Caco-2 (cell line): Measurements from ENCODE around the gene EFCAB9. TPM values are rescaled to one million over a fixed set of nuclear protein-coding genes. Genes with fewer than 3 reads are reported as not detected.

Experiments
- BruUV-seq: library from RNA; stranded (reverse); fragments of 400-500 nt; replicated peaks from 2 replicates; lab custom pipeline; 2021; lab: Mats Ljungman, UMichigan
- CTCF ChIA-PET: fragments of 300-600 bp; sonication (Branson Sonifier 250); formaldehyde crosslinking; loops from one replicate; lab custom pipeline; 2022; ENCODE audit warnings: antibody characterized with exemption; lab: Charles Lee
- POLR2A ChIA-PET: fragments of 300-600 bp; sonication (Branson Sonifier 250); formaldehyde crosslinking; loops from one replicate; lab custom pipeline; 2022; ENCODE audit warnings: antibody characterized with exemption; lab: Charles Lee
- DNase-seq, 2 experiments: peaks; one replicate each; pipeline versions ENCODE4 v3.0.0 to v3.0.0-alpha.2; 2020 to 2022
- H3K27me3 ChIP-seq: replicated peaks from 2 replicates; pipeline ENCODE4 v1.6.0; 2011; ENCODE audit warnings: low read length; ENCODE audit not compliant: control insufficient read depth, insufficient read depth
- H3K36me3 ChIP-seq: 2 replicates; pipeline ENCODE4 v1.5.1; 2011; ENCODE audit warnings: low read length; ENCODE audit not compliant: control insufficient read depth, insufficient read depth
- H3K4me1 ChIP-seq: fragments of 250-450 bp; sonication (Bioruptor Pico); 2 replicates; pipeline ENCODE4 v1.5.1; 2020; ENCODE audit warnings: mild to moderate bottlenecking
- H3K4me3 ChIP-seq: 2 replicates; pipeline ENCODE4 v1.5.1; 2011; ENCODE audit warnings: low read depth, mild to moderate bottlenecking, control low read depth, low read length
- H3K9me3 ChIP-seq: fragments of 250-450 bp; sonication (Bioruptor Pico); 2 replicates; pipeline ENCODE4 v1.5.1; 2020; ENCODE audit warnings: mild to moderate bottlenecking, moderate library complexity
- H3K27ac Mint-ChIP-seq: one replicate; pipeline ENCODE4 v1.8.0; 2022; ENCODE audit warnings: mixed read lengths; ENCODE audit not compliant: unreplicated experiment
- H3K27me3 Mint-ChIP-seq: one replicate; pipeline ENCODE4 v1.8.0; 2022; ENCODE audit warnings: mixed read lengths; ENCODE audit not compliant: insufficient read depth, unreplicated experiment
- H3K36me3 Mint-ChIP-seq: one replicate; pipeline ENCODE4 v1.8.0; 2022; ENCODE audit warnings: mild to moderate bottlenecking, mixed read lengths; ENCODE audit not compliant: insufficient read depth, unreplicated experiment
- H3K4me1 Mint-ChIP-seq: one replicate; pipeline ENCODE4 v1.8.0; 2022; ENCODE audit warnings: low read depth, mixed read lengths; ENCODE audit not compliant: unreplicated experiment
- H3K4me3 Mint-ChIP-seq: one replicate; pipeline ENCODE4 v1.8.0; 2022; ENCODE audit warnings: mild to moderate bottlenecking, moderate library complexity, mixed read lengths; ENCODE audit not compliant: unreplicated experiment
- H3K9me3 Mint-ChIP-seq: one replicate; pipeline ENCODE4 v1.8.0; 2022; ENCODE audit warnings: mixed read lengths; ENCODE audit not compliant: unreplicated experiment
- CTCF ChIP-seq, 2 experiments: fragments of 200-600 bp in 1 of 2; IDR thresholded peaks; 1 replicate in 1 of 2; 2 replicates in 1 of 2; pipeline versions ENCODE4 v1.5.1 to v1.8.0; 2011 to 2022; ENCODE audit warnings: antibody characterized with exemption in 1 of 2, control low read depth in 1 of 2, inconsistent platforms in 1 of 2, low read depth in 1 of 2, low read length in 1 of 2, mild to moderate bottlenecking in 1 of 2, moderate library complexity in 1 of 2; ENCODE audit not compliant: insufficient read depth in 1 of 2, severe bottlenecking in 1 of 2, unreplicated experiment in 1 of 2
- intact Hi-C: fragments of 100-400 bp; cut with micrococcal nuclease; formaldehyde crosslinking; loops from one replicate; pipeline ENCODE4 v1.10.0; 2022; ENCODE audit not compliant: unreplicated experiment
- total RNA-seq: library from RNA; stranded (reverse); gene quantifications from 2 replicates; pipeline ENCODE4 v1.2.3, GENCODE V29; 2022

The EFCAB9 gene
- total RNA-seq, 1 experiment from 2014 or later, result not detected

GRCh38 chr5:172164769-172165212 lies 29.2 kb upstream of the EFCAB9 start:
- no peaks in the 10 kb centered on the region for H3K36me3 ChIP-seq
- 0 out of 2 replicates have a peak, but pooled peaks cover 4% of the 10 kb centered on the region for H3K4me1 ChIP-seq
- H3K27ac Mint-ChIP-seq, result no peak overlapping the region
- ChIA-PET POLR2A (no interaction called here), CTCF (no interaction called here)
- no peak overlapping the region for H3K4me3 ChIP-seq
- H3K27me3 Mint-ChIP-seq, result no peaks in the 10 kb centered on the region
- no peaks in the 10 kb centered on the region for H3K9me3 Mint-ChIP-seq
- H3K4me1 Mint-ChIP-seq, result peaks cover 6% of the 10 kb centered on the region
- no peak for DNase-seq
- H3K36me3 Mint-ChIP-seq, result no peaks in the 10 kb centered on the region
- no peak overlapping the region for H3K4me3 Mint-ChIP-seq
- H3K9me3 ChIP-seq, result no peaks in the 10 kb centered on the region
- no TSS peak for BruUV-seq
- no peak for TF ChIP-seq CTCF (IDR thresholded peaks at IDR 0.05; ENCODE audit: insufficient read depth in 1 of 2, low read depth in 1 of 2, low read length in 1 of 2, severe bottlenecking in 1 of 2, unreplicated experiment in 1 of 2)
- H3K27me3 ChIP-seq, result no peaks in the 10 kb centered on the region
- intact Hi-C loops, result no loop called here

- no peak for TF ChIP-seq CTCF (IDR thresholded peaks at IDR 0.05; ENCODE audit: insufficient read depth in 1 of 2, low read depth in 1 of 2, low read length in 1 of 2, severe bottlenecking in 1 of 2, unreplicated experiment in 1 of 2)
- 0 out of 2 replicates have a peak, but pooled peaks cover 3% of the 10 kb centered on the region for H3K4me1 ChIP-seq
Measured at GRCh38 chr5:172165465-172165864, 28.5 kb upstream of the EFCAB9 start.

GRCh38 chr5:172166030-172166826 lies 27.7 kb upstream of the EFCAB9 start:
- H3K36me3 ChIP-seq, result no peaks in the 10 kb centered on the region
- POLR2A ChIA-PET, result no interaction called here
- intact Hi-C loops, result no loop called here
- no peak for TF ChIP-seq CTCF (IDR thresholded peaks at IDR 0.05; ENCODE audit: insufficient read depth in 1 of 2, low read depth in 1 of 2, low read length in 1 of 2, severe bottlenecking in 1 of 2, unreplicated experiment in 1 of 2)
- H3K9me3 Mint-ChIP-seq, result no peaks in the 10 kb centered on the region
- CTCF ChIA-PET, result no interaction called here
- H3K36me3 Mint-ChIP-seq, result no peaks in the 10 kb centered on the region
- no peak overlapping the region for H3K4me3 ChIP-seq
- H3K27me3 Mint-ChIP-seq, result no peaks in the 10 kb centered on the region
- H3K9me3 ChIP-seq, result no peaks in the 10 kb centered on the region
- H3K4me3 Mint-ChIP-seq, result no peak overlapping the region
- H3K4me1 Mint-ChIP-seq, result peaks cover 6% of the 10 kb centered on the region
- BruUV-seq, result no TSS peak
- H3K27me3 ChIP-seq, result no peaks in the 10 kb centered on the region
- no peaks in the 10 kb centered on the region for H3K4me1 ChIP-seq
- H3K27ac Mint-ChIP-seq, result no peak overlapping the region
- DNase-seq, result no peak

More at GRCh38 chr5:172165465-172165864, 28.5 kb upstream of the EFCAB9 start:
- Mint-ChIP-seq H3K9me3 (no peaks in the 10 kb centered on the region), H3K4me1 (peaks cover 6% of the 10 kb centered on the region), H3K27me3 (no peaks in the 10 kb centered on the region), H3K36me3 (no peaks in the 10 kb centered on the region), H3K27ac (no peak overlapping the region), H3K4me3 (no peak overlapping the region)
- no TSS peak for BruUV-seq
- no peak for DNase-seq
- Histone ChIP-seq H3K27me3 (no peaks in the 10 kb centered on the region), H3K9me3 (no peaks in the 10 kb centered on the region), H3K4me3 (no peak overlapping the region), H3K36me3 (no peaks in the 10 kb centered on the region)
- ChIA-PET CTCF (no interaction called here), POLR2A (no interaction called here)
- intact Hi-C loops, result no loop called here
